ENCODE results near the gene MBOAT7.
"Not testable (repeated sequence)": the region's sequence is repeated elsewhere in the genome, so short reads cannot be mapped to it uniquely, and the experiment has no call there.

GRCh38 chr19:54194463-54194862 is 5.1 kb upstream of the MBOAT7 start:
- not testable (repeated sequence) for TF ChIP-seq CTCF, POLR2A, POLR2AphosphoS5 (IDR thresholded peaks at IDR 0.05)

All from stomach (tissue), 4 donors.